ENCODE results near the gene LNPEP.

LNPEP gene

GRCh38 chr5:96973532-96974401 lies 37.9 kb downstream of the LNPEP start:
- no peak for TF ChIP-seq JUND (IDR thresholded peaks at IDR 0.05; ENCODE audit: low read depth)
- DNase-seq (ENCODE audit: low read depth in 1 of 2, low spot score in 1 of 2): no peak
- in situ Hi-C loops (cut with HindIII; ENCODE audit: low pct_unique_long_range_greater_than_20kb, low sequenced_read_pairs): no loop called here

GRCh38 chr5:96975656-96976055 lies 39.8 kb downstream of the LNPEP start:
- TF ChIP-seq JUND (IDR thresholded peaks at IDR 0.05; ENCODE audit: low read depth): no peak
- in situ Hi-C loops (cut with HindIII; ENCODE audit: low pct_unique_long_range_greater_than_20kb, low sequenced_read_pairs): no loop called here
- DNase-seq (ENCODE audit: low read depth in 1 of 2, low spot score in 1 of 2): no peak

GRCh38 chr5:96977228-96977627 lies 41.3 kb downstream of the LNPEP start:
- no peak for TF ChIP-seq JUND (IDR thresholded peaks at IDR 0.05; ENCODE audit: low read depth)
- no peak for DNase-seq (ENCODE audit: low read depth in 1 of 2, low spot score in 1 of 2)
- in situ Hi-C loops (cut with HindIII; ENCODE audit: low pct_unique_long_range_greater_than_20kb, low sequenced_read_pairs): no loop called here

GRCh38 chr5:96978812-96979449 lies 43.1 kb downstream of the LNPEP start:
- DNase-seq (ENCODE audit: low read depth in 1 of 2, low spot score in 1 of 2): no peak
- TF ChIP-seq JUND (IDR thresholded peaks at IDR 0.05; ENCODE audit: low read depth): no peak
- in situ Hi-C loops (cut with HindIII; ENCODE audit: low pct_unique_long_range_greater_than_20kb, low sequenced_read_pairs): no loop called here

GRCh38 chr5:96984506-96985192 lies 48.8 kb downstream of the LNPEP start:
- no peak for DNase-seq (ENCODE audit: low read depth in 1 of 2, low spot score in 1 of 2)
- no peak for TF ChIP-seq JUND (IDR thresholded peaks at IDR 0.05; ENCODE audit: low read depth)
- in situ Hi-C loops (cut with HindIII; ENCODE audit: low pct_unique_long_range_greater_than_20kb, low sequenced_read_pairs): no loop called here

GRCh38 chr5:96986450-96986849 lies 50.6 kb downstream of the LNPEP start:
- no peak for TF ChIP-seq JUND (IDR thresholded peaks at IDR 0.05; ENCODE audit: low read depth)
- DNase-seq (ENCODE audit: low read depth in 1 of 2, low spot score in 1 of 2): no peak
- in situ Hi-C loops (cut with HindIII; ENCODE audit: low pct_unique_long_range_greater_than_20kb, low sequenced_read_pairs): no loop called here

- DNase-seq (ENCODE audit: low read depth in 1 of 2, low spot score in 1 of 2): no peak
- TF ChIP-seq JUND (IDR thresholded peaks at IDR 0.05; ENCODE audit: low read depth): no peak
- in situ Hi-C loops (cut with HindIII; ENCODE audit: low pct_unique_long_range_greater_than_20kb, low sequenced_read_pairs): no loop called here
Measured at GRCh38 chr5:96990102-96990501, 54.2 kb downstream of the LNPEP start.

- in situ Hi-C loops (cut with HindIII; ENCODE audit: low pct_unique_long_range_greater_than_20kb, low sequenced_read_pairs): no loop called here
Measured at GRCh38 chr5:96991708-96992107, 55.8 kb downstream of the LNPEP start.

GRCh38 chr5:96993760-96994159 lies 57.9 kb downstream of the LNPEP start:
- no peak for TF ChIP-seq JUND (IDR thresholded peaks at IDR 0.05; ENCODE audit: low read depth)
- no peak for DNase-seq (ENCODE audit: low read depth in 1 of 2, low spot score in 1 of 2)
- in situ Hi-C loops (cut with HindIII; ENCODE audit: low pct_unique_long_range_greater_than_20kb, low sequenced_read_pairs): no loop called here

More at GRCh38 chr5:96991708-96992107, 55.8 kb downstream of the LNPEP start:
- no peak for TF ChIP-seq JUND (IDR thresholded peaks at IDR 0.05; ENCODE audit: low read depth)
- DNase-seq (ENCODE audit: low read depth in 1 of 2, low spot score in 1 of 2): no peak

- TF ChIP-seq JUND (IDR thresholded peaks at IDR 0.05; ENCODE audit: low read depth): no peak
- in situ Hi-C loops (cut with HindIII; ENCODE audit: low pct_unique_long_range_greater_than_20kb, low sequenced_read_pairs): no loop called here
- no peak for DNase-seq (ENCODE audit: low read depth in 1 of 2, low spot score in 1 of 2)
Measured at GRCh38 chr5:96994493-96994892, 58.6 kb downstream of the LNPEP start.

- no peak for TF ChIP-seq JUND (IDR thresholded peaks at IDR 0.05; ENCODE audit: low read depth)
- DNase-seq (ENCODE audit: low read depth in 1 of 2, low spot score in 1 of 2): no peak
- in situ Hi-C loops (cut with HindIII; ENCODE audit: low pct_unique_long_range_greater_than_20kb, low sequenced_read_pairs): no loop called here
Measured at GRCh38 chr5:96995419-96995818, 59.5 kb downstream of the LNPEP start.

- DNase-seq (ENCODE audit: low read depth in 1 of 2, low spot score in 1 of 2): peak; percentile 23 to 69
- in situ Hi-C loops (cut with HindIII; ENCODE audit: low pct_unique_long_range_greater_than_20kb, low sequenced_read_pairs): no loop called here
- TF ChIP-seq JUND (IDR thresholded peaks at IDR 0.05; ENCODE audit: low read depth): no peak
Measured at GRCh38 chr5:96997265-96997859, 61.5 kb downstream of the LNPEP start.

Data from T47D (cell line).